Loucy (cell line): ENCODE data around the gene RNF13.

Experiments
- H2AFZ ChIP-seq: fragments of 200-600 bp; sonication (generic); 2 replicates; pipeline ENCODE4 v1.6.0; 2016; ENCODE audit warnings: antibody characterized with exemption, mild to moderate bottlenecking, low read length, moderate library complexity
- H3F3A ChIP-seq: fragments of 200-600 bp; 2 replicates; pipeline ENCODE4 v1.6.0; 2016; ENCODE audit warnings: antibody characterized with exemption, low read depth, mild to moderate bottlenecking
- H3K27me3 ChIP-seq: fragments of 200-600 bp; sonication (generic); 2 replicates; pipeline ENCODE4 v1.6.1; 2014; ENCODE audit warnings: low read length, mild to moderate bottlenecking; ENCODE audit not compliant: insufficient read depth, poor library complexity, severe bottlenecking
- H3K36me3 ChIP-seq: fragments of 200-600 bp; sonication (generic); 2 replicates; pipeline ENCODE4 v1.6.1; 2016; ENCODE audit warnings: low read length; ENCODE audit not compliant: insufficient read depth
- H3K4me1 ChIP-seq: fragments of 200-600 bp; sonication (generic); 2 replicates; pipeline ENCODE4 v1.5.1; 2014; ENCODE audit warnings: low read length, mild to moderate bottlenecking; ENCODE audit not compliant: insufficient read depth, poor library complexity, severe bottlenecking
- H3K4me2 ChIP-seq: fragments of 200-600 bp; sonication (generic); 2 replicates; pipeline ENCODE4 v1.6.0; 2014; ENCODE audit warnings: antibody characterized with exemption, low read length, low read depth, mild to moderate bottlenecking; ENCODE audit not compliant: poor library complexity, severe bottlenecking
- H3K4me3 ChIP-seq: fragments of 200-600 bp; sonication (generic); 2 replicates; pipeline ENCODE4 v1.5.1; 2014; ENCODE audit warnings: low read length, mild to moderate bottlenecking, mixed read lengths; ENCODE audit not compliant: poor library complexity, severe bottlenecking
- H3K79me2 ChIP-seq: fragments of 200-600 bp; sonication (generic); 2 replicates; pipeline ENCODE4 v1.6.1; 2014; ENCODE audit warnings: low read length; ENCODE audit not compliant: insufficient read depth
- H3K9ac ChIP-seq: fragments of 200-600 bp; sonication (generic); 2 replicates; pipeline ENCODE4 v1.6.0; 2014; ENCODE audit warnings: mild to moderate bottlenecking, low read depth, low read length, moderate library complexity; ENCODE audit not compliant: poor library complexity, severe bottlenecking
- H3K9me2 ChIP-seq: fragments of 200-600 bp; sonication (generic); replicated peaks from 2 replicates; pipeline ENCODE4 v1.6.1; 2016; ENCODE audit warnings: low read depth, low read length, mixed read lengths
- H3K9me3 ChIP-seq: fragments of 200-600 bp; sonication (generic); 2 replicates; pipeline ENCODE4 v1.6.1; 2014; ENCODE audit warnings: mild to moderate bottlenecking, antibody characterized with exemption, low read length, low read depth; ENCODE audit not compliant: insufficient read depth
- H4K20me1 ChIP-seq: fragments of 200-600 bp; sonication (generic); 2 replicates; pipeline ENCODE4 v1.6.0; 2014; ENCODE audit warnings: antibody characterized with exemption, low read length, mild to moderate bottlenecking; ENCODE audit not compliant: insufficient read depth, poor library complexity, severe bottlenecking
- EZH2phosphoT487 ChIP-seq: fragments of 200-600 bp; IDR thresholded peaks from 2 replicates; pipeline ENCODE4 v1.6.1; 2018; ENCODE audit warnings: antibody characterized with exemption, mild to moderate bottlenecking, moderate library complexity, borderline replicate concordance
- TF ChIP-seq, protein P1 (sequence below): fragments of 200-600 bp; sonication (generic); conservative IDR thresholded peaks from 2 replicates; pipeline ENCODE4 v1.5.1; 2014; ENCODE audit warnings: mild to moderate bottlenecking, antibody characterized with exemption, low read length

Gene RNF13

DNA sequence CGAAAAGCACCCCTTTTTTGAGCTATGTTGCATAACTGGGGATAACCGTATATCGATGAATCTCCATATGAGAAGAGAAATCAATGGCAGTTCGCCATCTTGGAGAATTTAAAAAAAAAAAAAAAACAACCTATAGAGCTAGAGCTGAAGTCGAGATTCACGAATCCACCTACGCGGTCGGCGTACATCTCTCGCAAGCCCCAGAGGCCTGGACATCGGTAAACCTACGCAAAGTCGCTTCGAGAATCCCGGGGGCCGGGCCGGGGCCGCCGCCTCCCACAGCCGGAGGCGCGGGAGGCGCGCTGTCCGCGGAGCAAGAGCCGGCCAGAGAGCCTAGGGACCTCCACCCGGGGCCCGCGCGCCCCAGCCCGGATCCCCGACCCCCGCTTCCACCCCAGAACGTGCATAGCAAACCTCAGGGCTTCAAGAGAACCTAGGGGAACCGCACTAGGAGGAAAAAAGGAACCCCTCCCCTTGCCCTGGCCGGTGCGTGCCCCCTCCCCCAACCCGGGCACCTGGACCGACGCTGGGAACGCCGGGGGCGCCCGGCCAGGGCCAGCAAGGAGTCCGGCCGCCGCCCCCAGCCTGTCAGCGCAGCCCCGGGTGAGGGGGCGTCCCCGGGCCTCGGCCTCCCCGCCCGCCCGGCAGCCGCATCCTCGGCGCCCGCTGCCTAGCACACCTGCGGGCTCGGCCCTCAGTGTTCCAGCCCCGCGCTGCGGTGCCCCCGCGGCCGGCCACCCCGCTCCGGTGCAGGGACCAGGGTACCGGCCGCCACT, 157.1 kb downstream of the RNF13 start:
- H3K9ac ChIP-seq: peak overlapping the region; percentile 65
- H3K79me2 ChIP-seq: peaks cover 43% of the 10 kb centered on the region
- H3K4me1 ChIP-seq: peaks cover 42% of the 10 kb centered on the region
- peak overlapping the region; percentile 77 for H3K4me2 ChIP-seq
- H3F3A ChIP-seq: no peaks in the 10 kb centered on the region; the same call in 1 of the 2 replicates
- H3K9me3 ChIP-seq: no peaks in the 10 kb centered on the region
- H3K27me3 ChIP-seq: no peaks in the 10 kb centered on the region
- no peaks in the 10 kb centered on the region for H3K9me2 ChIP-seq
- 0 out of 2 replicates have a peak, but pooled peaks cover under 1% of the 10 kb centered on the region for H3K36me3 ChIP-seq
- TF ChIP-seq, protein P1, sequence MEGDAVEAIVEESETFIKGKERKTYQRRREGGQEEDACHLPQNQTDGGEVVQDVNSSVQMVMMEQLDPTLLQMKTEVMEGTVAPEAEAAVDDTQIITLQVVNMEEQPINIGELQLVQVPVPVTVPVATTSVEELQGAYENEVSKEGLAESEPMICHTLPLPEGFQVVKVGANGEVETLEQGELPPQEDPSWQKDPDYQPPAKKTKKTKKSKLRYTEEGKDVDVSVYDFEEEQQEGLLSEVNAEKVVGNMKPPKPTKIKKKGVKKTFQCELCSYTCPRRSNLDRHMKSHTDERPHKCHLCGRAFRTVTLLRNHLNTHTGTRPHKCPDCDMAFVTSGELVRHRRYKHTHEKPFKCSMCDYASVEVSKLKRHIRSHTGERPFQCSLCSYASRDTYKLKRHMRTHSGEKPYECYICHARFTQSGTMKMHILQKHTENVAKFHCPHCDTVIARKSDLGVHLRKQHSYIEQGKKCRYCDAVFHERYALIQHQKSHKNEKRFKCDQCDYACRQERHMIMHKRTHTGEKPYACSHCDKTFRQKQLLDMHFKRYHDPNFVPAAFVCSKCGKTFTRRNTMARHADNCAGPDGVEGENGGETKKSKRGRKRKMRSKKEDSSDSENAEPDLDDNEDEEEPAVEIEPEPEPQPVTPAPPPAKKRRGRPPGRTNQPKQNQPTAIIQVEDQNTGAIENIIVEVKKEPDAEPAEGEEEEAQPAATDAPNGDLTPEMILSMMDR: no peak
- TF ChIP-seq EZH2phosphoT487: no peak
- peak overlapping the region; percentile 82 for H3K4me3 ChIP-seq
- H2AFZ ChIP-seq: peak overlapping the region; percentile 90
- H4K20me1 ChIP-seq: peaks cover 21% of the 10 kb centered on the region

DNA sequence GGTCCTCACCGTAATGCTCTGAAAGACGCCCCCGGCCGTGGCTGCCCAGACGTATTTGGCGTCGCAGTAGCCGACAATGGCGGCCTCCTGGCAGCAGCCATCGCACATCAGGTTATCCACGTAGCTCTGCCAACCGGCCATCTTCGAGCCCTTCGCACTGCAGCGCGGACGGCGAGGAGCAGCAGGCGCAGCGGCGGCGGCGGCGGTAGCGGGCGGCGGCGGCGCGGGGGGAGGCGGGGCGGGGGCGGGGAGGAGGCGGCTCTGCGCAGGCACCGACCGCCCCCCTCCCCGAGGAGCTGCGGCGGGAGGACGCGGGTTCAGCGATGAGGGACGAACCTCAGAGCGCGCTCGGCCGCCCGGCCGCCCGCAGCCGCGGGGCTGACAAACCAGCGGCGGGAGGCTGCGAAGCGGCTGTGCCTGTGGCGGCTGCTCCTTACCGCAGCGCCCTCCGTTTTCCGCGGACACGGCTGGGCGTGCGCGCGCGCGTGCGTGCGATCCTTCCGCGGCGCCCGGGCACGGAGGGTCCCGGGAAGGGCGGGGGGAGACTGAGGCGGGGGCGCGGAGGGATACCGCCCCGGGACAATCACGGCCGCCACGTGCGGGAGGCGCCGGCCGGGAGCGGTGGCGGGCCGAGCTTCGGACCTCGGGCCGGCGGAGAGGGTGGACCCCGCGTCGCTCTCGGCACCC, 157.8 kb downstream of the RNF13 start, which contains the start of gene PFN2:
Gene PFN2 (minus strand): TSS at position 180 of the 687 bp plus-strand sequence. CDS start 39 bp downstream, at position 141.
- H3K36me3 ChIP-seq: no peaks in the 10 kb centered on the region
- H3F3A ChIP-seq: peaks cover 5% of the 10 kb centered on the region; the same call in 1 of the 2 replicates
- H3K4me1 ChIP-seq: peaks cover 42% of the 10 kb centered on the region
- peak within 1 kb of the TSS; percentile 65 for H3K9ac ChIP-seq
- peak within 1 kb of the TSS; percentile 97 for H2AFZ ChIP-seq
- no peaks in the 10 kb centered on the region for H3K9me2 ChIP-seq
- peaks cover 41% of the 10 kb centered on the region for H3K79me2 ChIP-seq
- peak within 1 kb of the TSS; percentile 82 for H3K4me3 ChIP-seq
- no peaks in the 10 kb centered on the region for H3K27me3 ChIP-seq
- H3K4me2 ChIP-seq: peak within 1 kb of the TSS; percentile 84
- H3K9me3 ChIP-seq: no peaks in the 10 kb centered on the region
- TF ChIP-seq EZH2phosphoT487: no peak
- TF ChIP-seq, protein P1: no peak
- peaks cover 19% of the 10 kb centered on the region for H4K20me1 ChIP-seq

GRCh38 chr3:149971403-149972075, 158.5 kb downstream of the RNF13 start:
- Histone ChIP-seq H3K4me1 (peaks cover 39% of the 10 kb centered on the region), H3K79me2 (peaks cover 35% of the 10 kb centered on the region), H2AFZ (peak overlapping the region; percentile 97)

More at GRCh38 chr3:149971403-149972075, 158.5 kb downstream of the RNF13 start:
- H3K4me3 ChIP-seq: peak overlapping the region; percentile 82
- H3K9me2 ChIP-seq: no peaks in the 10 kb centered on the region
- H3K36me3 ChIP-seq: no peaks in the 10 kb centered on the region
- H3K27me3 ChIP-seq: no peaks in the 10 kb centered on the region
- no peaks in the 10 kb centered on the region for H3K9me3 ChIP-seq
- H3K9ac ChIP-seq: peak overlapping the region; percentile 65
- TF ChIP-seq, protein P1: no peak
- TF ChIP-seq EZH2phosphoT487: no peak
- H3F3A ChIP-seq: peaks cover 5% of the 10 kb centered on the region; the same call in 1 of the 2 replicates
- H3K4me2 ChIP-seq: peak overlapping the region; percentile 84
- H4K20me1 ChIP-seq: peaks cover 17% of the 10 kb centered on the region
